Testis (tissue), 2 donors: ENCODE data around the gene NPAS3.

Source experiments
- POLR2A ChIP-seq: fragments of 450-650 bp; IDR thresholded peaks from one replicate; pipeline ENCODE4 v1.6.1; 2017; ENCODE audit warnings: antibody characterized with exemption, mild to moderate bottlenecking, moderate library complexity
- TF ChIP-seq, protein P1 (sequence below), 3 experiments: fragments of 450-650 bp in 2 of 3; fragments of 200-600 bp in 1 of 3; sonication (generic) in 1 of 3; IDR thresholded peaks; one replicate each; pipeline ENCODE4 v1.5.1; 2016 to 2019; ENCODE audit warnings: antibody characterized with exemption in 3 of 3, mild to moderate bottlenecking in 2 of 3, moderate library complexity in 1 of 3

DNA sequence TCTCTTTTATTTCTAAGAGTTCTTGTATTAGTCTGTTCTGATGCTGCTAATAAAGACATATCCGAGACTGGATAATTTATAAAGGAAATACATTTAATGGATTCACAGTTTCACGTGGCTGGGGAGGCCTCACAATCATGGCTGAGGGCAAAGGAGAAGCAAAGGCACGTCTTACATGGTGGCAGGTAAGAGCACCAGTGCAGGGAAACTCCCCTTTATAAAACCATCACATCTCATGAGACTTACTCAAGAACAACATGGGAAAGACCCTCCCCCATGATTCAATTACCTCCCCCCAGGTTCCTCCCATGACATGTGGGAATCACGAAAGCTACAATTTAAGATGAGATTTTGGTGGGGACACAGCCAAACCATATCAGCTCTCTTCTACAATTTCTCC is 503.0 kb downstream of the NPAS3 start:
- TF ChIP-seq, protein P1, sequence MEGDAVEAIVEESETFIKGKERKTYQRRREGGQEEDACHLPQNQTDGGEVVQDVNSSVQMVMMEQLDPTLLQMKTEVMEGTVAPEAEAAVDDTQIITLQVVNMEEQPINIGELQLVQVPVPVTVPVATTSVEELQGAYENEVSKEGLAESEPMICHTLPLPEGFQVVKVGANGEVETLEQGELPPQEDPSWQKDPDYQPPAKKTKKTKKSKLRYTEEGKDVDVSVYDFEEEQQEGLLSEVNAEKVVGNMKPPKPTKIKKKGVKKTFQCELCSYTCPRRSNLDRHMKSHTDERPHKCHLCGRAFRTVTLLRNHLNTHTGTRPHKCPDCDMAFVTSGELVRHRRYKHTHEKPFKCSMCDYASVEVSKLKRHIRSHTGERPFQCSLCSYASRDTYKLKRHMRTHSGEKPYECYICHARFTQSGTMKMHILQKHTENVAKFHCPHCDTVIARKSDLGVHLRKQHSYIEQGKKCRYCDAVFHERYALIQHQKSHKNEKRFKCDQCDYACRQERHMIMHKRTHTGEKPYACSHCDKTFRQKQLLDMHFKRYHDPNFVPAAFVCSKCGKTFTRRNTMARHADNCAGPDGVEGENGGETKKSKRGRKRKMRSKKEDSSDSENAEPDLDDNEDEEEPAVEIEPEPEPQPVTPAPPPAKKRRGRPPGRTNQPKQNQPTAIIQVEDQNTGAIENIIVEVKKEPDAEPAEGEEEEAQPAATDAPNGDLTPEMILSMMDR (IDR thresholded peaks at IDR 0.05) = no peak
- no peak for TF ChIP-seq POLR2A
